Panc1 (cell line): ENCODE measurements around the gene CDK14. TPM values are rescaled to one million over a fixed set of nuclear protein-coding genes. Genes with fewer than 3 reads are reported as not detected.

Source experiments
- ATAC-seq: fragments of 200-7000 bp; cut with Tn5 transposase; 2 replicates; pipeline ENCODE4 v1.9.1; 2020; ENCODE audit warnings: mild to moderate bottlenecking, moderate library complexity
- BruUV-seq: library from RNA; stranded (reverse); fragments of 400-500 nt; replicated peaks from 2 replicates; lab custom pipeline; 2021; lab: Mats Ljungman, UMichigan
- CTCF ChIA-PET: fragments of 300-600 bp; sonication (Branson Sonifier 250); formaldehyde crosslinking; loops from one replicate; lab custom pipeline; 2022; ENCODE audit warnings: antibody characterized with exemption; lab: Charles Lee
- POLR2A ChIA-PET: fragments of 300-600 bp; sonication (Branson Sonifier 250); formaldehyde crosslinking; loops from one replicate; lab custom pipeline; 2022; ENCODE audit warnings: antibody characterized with exemption; lab: Charles Lee
- DNase-seq: peaks from one replicate; pipeline ENCODE4 v3.0.0-alpha.2; 2010; ENCODE audit warnings: low read depth, low spot score
- H3K27ac ChIP-seq: 2 replicates; pipeline ENCODE4 v1.5.1; 2011; ENCODE audit warnings: mild to moderate bottlenecking, low read length, inconsistent platforms
- H3K27me3 ChIP-seq: fragments of 200-500 bp; sonication (Bioruptor generic); 2 replicates; pipeline ENCODE4 v1.6.0; 2014; ENCODE audit warnings: low read length, inconsistent platforms; ENCODE audit not compliant: control insufficient read depth, insufficient read depth
- H3K36me3 ChIP-seq: fragments of 200-500 bp; sonication (Bioruptor generic); 2 replicates; pipeline ENCODE4 v1.5.1; 2014; ENCODE audit warnings: inconsistent platforms, mild to moderate bottlenecking, low read length, moderate library complexity; ENCODE audit not compliant: control insufficient read depth, insufficient read depth
- H3K4me1 ChIP-seq: 2 replicates; pipeline ENCODE4 v1.5.1; 2011; ENCODE audit warnings: inconsistent platforms, mild to moderate bottlenecking, low read length, moderate library complexity; ENCODE audit not compliant: control insufficient read depth, insufficient read depth
- H3K4me3 ChIP-seq, 2 experiments: 2 replicates each; pipeline ENCODE4 v1.5.1; 2011 to 2012; ENCODE audit warnings: low read depth in 2 of 2, low read length in 2 of 2, mild to moderate bottlenecking in 2 of 2, inconsistent platforms in 1 of 2, moderate library complexity in 1 of 2
- H3K9me3 ChIP-seq: fragments of 200-500 bp; sonication (Bioruptor generic); 2 replicates; pipeline ENCODE4 v1.5.1; 2014; ENCODE audit warnings: low read depth, mild to moderate bottlenecking, inconsistent platforms, low read length, moderate library complexity; ENCODE audit not compliant: control insufficient read depth, insufficient read depth
- POLR2AphosphoS5 ChIP-seq: IDR thresholded peaks from 2 replicates; pipeline ENCODE4 v1.6.1; 2012; ENCODE audit warnings: mild to moderate bottlenecking, low read depth, low read length, moderate library complexity
- REST ChIP-seq, 2 experiments: IDR thresholded peaks; 2 replicates each; pipeline ENCODE4 v1.6.1; 2011 to 2012; ENCODE audit warnings: low read depth in 2 of 2, control low read depth in 1 of 2, low read length in 1 of 2, mild to moderate bottlenecking in 1 of 2, moderate library complexity in 1 of 2; ENCODE audit not compliant: insufficient read depth in 1 of 2
- SIN3A ChIP-seq: IDR thresholded peaks from 2 replicates; pipeline ENCODE4 v1.6.1; 2012; ENCODE audit warnings: low read depth, mild to moderate bottlenecking, low read length, moderate library complexity, borderline replicate concordance; ENCODE audit not compliant: insufficient read depth
- TCF7L2 ChIP-seq: IDR thresholded peaks from 2 replicates; pipeline ENCODE4 v1.6.1; 2011; ENCODE audit warnings: mild to moderate bottlenecking, low read depth, low read length, inconsistent platforms
- in situ Hi-C: cut with HindIII; loops from 2 replicates; pipeline ENCODE4 v1.10.0; 2016; ENCODE audit warnings: low sequenced_read_pairs, low pct_unique_long_range_greater_than_20kb
- intact Hi-C: fragments of 100-400 bp; cut with micrococcal nuclease; formaldehyde crosslinking; loops from one replicate; pipeline ENCODE4 v1.10.0; 2022; ENCODE audit not compliant: unreplicated experiment
- total RNA-seq: library from RNA; stranded (reverse); gene quantifications from one replicate; pipeline ENCODE4 v1.2.1, GENCODE V29; 2021; ENCODE audit not compliant: unreplicated experiment
- TF ChIP-seq, protein P1 (sequence below): fragments of 450-650 bp; IDR thresholded peaks from 2 replicates; pipeline ENCODE4 v1.5.1; 2017; ENCODE audit warnings: mild to moderate bottlenecking

The CDK14 gene
- total RNA-seq, 1 experiment from 2014 or later = 3.0 TPM

- Histone ChIP-seq H3K27me3 (no peaks in the 10 kb centered on the region), H3K4me1 (no peaks in the 10 kb centered on the region), H3K36me3 (no peaks in the 10 kb centered on the region), H3K27ac (no peak overlapping the region), H3K9me3 (no peaks in the 10 kb centered on the region), H3K4me3 (no peak overlapping the region)
- in situ Hi-C loops (no loop called here), intact Hi-C loops (no loop called here)
- ATAC-seq = no peak
- TF ChIP-seq, protein P1, sequence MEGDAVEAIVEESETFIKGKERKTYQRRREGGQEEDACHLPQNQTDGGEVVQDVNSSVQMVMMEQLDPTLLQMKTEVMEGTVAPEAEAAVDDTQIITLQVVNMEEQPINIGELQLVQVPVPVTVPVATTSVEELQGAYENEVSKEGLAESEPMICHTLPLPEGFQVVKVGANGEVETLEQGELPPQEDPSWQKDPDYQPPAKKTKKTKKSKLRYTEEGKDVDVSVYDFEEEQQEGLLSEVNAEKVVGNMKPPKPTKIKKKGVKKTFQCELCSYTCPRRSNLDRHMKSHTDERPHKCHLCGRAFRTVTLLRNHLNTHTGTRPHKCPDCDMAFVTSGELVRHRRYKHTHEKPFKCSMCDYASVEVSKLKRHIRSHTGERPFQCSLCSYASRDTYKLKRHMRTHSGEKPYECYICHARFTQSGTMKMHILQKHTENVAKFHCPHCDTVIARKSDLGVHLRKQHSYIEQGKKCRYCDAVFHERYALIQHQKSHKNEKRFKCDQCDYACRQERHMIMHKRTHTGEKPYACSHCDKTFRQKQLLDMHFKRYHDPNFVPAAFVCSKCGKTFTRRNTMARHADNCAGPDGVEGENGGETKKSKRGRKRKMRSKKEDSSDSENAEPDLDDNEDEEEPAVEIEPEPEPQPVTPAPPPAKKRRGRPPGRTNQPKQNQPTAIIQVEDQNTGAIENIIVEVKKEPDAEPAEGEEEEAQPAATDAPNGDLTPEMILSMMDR = no peak
- TF ChIP-seq POLR2AphosphoS5 (no peak), TCF7L2 (no peak), SIN3A (no peak), REST (IDR thresholded peaks at IDR 0.05; ENCODE audit: insufficient read depth in 1 of 2, low read depth in 2 of 2, low read length in 1 of 2) (no peak)
- DNase-seq = no peak
- ChIA-PET POLR2A (no interaction called here), CTCF (no interaction called here)
- no TSS peak for BruUV-seq
Observed at GRCh38 chr7:90563286-90563685, 32.8 kb upstream of the CDK14 start.

GRCh38 chr7:90564455-90564854 is 31.7 kb upstream of the CDK14 start:
- no peaks in the 10 kb centered on the region for H3K9me3 ChIP-seq
- H3K4me1 ChIP-seq = no peaks in the 10 kb centered on the region
- H3K4me3 ChIP-seq = no peak overlapping the region
- no peaks in the 10 kb centered on the region for H3K27me3 ChIP-seq
- H3K36me3 ChIP-seq = no peaks in the 10 kb centered on the region
- TF ChIP-seq SIN3A (no peak), POLR2AphosphoS5 (no peak), TCF7L2 (no peak), REST (IDR thresholded peaks at IDR 0.05; ENCODE audit: insufficient read depth in 1 of 2, low read depth in 2 of 2, low read length in 1 of 2) (no peak)
- TF ChIP-seq, protein P1 = no peak
- intact Hi-C loops = no loop called here
- in situ Hi-C loops = no loop called here
- H3K27ac ChIP-seq = no peak overlapping the region
- ATAC-seq (no peak), DNase-seq (no peak)
- CTCF ChIA-PET = no interaction called here
- BruUV-seq = no TSS peak
- POLR2A ChIA-PET = no interaction called here
